Daoy (cell line): ENCODE results near the gene APOBEC3C. TPM values are rescaled to one million over a fixed set of nuclear protein-coding genes. Genes with fewer than 3 reads are reported as not detected.
"Not testable (repeated sequence)": the region's sequence is repeated elsewhere in the genome, so short reads cannot be mapped to it uniquely, and the experiment has no call there.

Experiments used
- DNase-seq: peaks from one replicate; pipeline ENCODE4 v3.0.0-alpha.2; 2015; ENCODE audit warnings: low read depth
- total RNA-seq: library from RNA; depleted of rRNA; stranded (reverse); fragments of >200 nt; shearing (Covaris generic); gene quantifications from 2 replicates; pipeline ENCODE4 v1.2.3, GENCODE V29; 2014

The APOBEC3C gene
- total RNA-seq, 1 experiment from 2014 or later: 2.7 TPM

DNA sequence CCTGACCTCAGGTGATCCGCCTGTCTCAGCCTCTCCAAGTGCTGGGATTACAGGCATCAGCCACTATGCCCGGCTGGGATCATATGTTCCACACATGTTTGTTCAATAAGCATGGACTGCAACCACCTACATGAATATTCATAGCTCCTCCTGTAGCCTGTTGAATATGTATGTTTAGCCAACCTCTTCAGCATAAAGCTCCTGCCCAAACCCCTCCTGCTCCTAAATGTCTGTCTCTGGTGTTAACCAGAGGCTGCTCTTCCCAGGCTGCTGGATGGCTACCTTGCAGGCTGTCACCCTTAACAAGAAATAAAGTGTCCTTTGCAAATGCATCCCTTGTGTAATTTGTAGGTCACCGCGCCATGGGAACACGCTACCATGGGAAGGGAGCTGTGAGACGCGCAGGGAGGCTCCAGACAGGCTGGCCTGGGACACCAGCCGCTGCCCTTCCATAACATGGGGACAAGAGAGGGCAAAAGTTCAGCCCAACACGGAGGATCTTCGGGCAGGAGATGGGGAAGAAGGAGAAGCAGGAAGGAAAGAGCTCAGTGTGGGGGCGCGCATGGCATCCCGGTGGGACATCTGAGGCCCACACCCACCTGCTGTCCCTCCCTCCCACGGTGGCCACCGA, 6.1 kb downstream of the APOBEC3C start:
- DNase-seq: not testable (repeated sequence)

GRCh38 chr22:39021552-39022250, 7.6 kb downstream of the APOBEC3C start:
- DNase-seq: peak; percentile 10

GRCh38 chr22:39024519-39025308, 10.7 kb downstream of the APOBEC3C start:
- DNase-seq: no peak

DNA sequence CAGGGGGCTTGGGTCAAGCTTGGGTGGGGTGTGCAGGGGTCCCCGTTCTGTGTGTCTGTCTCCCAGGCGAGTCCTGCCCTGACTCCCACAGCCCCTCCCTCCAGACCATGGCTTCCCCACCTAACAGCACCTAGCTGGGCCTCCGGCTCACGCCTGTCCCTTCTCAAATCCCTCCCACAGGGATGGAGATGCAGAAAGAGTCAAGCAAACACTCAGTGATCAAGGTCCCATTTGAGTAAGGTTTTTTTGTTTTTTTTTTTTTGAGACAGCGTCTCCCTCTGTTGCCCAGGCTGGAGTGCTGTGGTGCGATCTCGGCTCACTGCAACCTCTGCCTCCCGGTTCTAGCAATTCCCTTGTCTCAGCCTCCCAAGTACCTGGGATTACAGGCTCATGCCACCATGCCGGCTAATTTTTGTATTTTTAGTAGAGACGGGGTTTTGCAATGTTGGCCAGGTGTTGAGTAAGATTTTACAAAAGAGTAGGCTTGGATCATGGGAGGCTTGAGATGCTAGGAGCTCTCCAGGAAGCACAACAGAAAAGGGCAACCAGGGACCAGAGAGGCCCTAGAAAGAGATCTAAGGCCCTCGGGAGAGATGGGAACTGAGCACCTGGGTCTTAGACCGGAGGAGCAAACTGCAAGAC, 12.6 kb downstream of the APOBEC3C start:
- DNase-seq: no peak

GRCh38 chr22:39027717-39028116, 13.7 kb downstream of the APOBEC3C start:
- DNase-seq: no peak

DNA sequence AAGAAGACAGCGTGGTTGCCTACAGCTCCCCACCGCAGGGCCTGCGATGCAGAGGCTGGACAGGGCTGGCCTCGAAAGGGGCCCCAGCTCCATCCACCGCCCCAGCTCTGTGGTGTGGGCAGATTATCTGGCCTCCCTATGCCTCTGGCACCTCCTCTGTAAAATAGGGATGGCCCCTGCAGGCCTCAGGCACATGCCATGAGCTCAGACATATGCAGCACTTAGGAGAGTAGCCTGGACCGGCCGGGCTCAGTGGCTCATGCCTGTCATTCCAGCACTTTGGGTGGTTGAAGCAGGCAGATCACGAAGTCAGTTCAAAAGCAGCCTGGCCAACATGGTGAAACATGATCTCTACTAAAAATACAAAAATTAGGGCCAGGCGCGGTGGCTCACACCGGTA, 14.2 kb downstream of the APOBEC3C start:
- no peak for DNase-seq

DNA sequence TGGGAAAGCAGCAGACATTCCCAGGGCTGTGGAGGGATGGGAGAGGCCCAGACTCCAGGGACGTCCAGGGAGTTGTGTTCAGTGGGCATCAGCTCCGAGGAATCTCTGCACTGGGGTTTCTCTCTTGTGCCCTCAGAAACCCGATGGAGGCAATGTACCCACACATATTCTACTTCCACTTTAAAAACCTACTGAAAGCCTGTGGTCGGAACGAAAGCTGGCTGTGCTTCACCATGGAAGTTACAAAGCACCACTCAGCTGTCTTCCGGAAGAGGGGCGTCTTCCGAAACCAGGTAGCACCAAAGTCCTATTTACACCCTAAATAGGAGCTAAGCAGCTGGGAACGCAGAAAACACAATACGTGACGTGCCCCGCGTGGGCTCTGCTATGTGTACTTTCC, 15.2 kb downstream of the APOBEC3C start:
- no peak for DNase-seq

DNA sequence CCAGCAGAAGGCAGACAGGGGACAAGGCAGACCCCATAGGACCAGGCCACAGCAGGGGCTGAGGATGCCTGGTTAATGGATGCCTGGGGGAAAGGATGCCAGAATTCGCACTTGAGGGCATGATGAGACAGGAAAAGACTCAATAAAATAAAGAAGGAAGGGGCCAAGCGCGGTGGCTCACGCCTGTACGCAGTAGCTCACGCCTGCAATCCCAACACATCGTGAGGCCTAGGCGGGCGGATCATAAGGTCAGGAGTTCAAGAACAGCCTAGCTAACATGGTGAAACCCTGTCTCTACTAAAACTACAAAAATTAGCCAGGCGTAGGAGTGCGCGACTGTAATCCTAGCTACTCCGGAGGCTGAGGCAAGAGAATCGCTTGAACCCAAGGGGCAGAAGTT, 16.6 kb downstream of the APOBEC3C start:
- DNase-seq: no peak

GRCh38 chr22:39031434-39032295, 17.6 kb downstream of the APOBEC3C start:
- not testable (repeated sequence) for DNase-seq

DNA sequence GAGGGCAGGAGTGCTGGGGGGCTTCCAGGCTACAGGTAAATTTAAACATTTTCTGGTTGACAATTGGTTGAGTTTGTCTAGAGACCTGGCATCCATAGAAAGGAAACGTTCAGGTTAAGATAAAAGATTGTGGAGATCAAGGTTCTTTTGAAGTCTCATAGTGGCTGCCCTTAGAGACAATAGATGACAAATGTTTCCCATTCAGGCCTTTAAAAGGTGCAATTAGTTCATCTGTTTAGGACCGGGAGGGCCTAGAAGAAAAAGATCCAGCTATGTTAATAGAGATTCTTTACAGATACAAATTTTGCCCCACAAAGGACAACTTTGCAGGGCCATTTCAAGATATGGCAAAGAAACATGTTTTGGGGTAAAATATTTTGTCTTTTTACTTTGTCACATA, 23.0 kb downstream of the APOBEC3C start:
- not testable (repeated sequence) for DNase-seq

DNA sequence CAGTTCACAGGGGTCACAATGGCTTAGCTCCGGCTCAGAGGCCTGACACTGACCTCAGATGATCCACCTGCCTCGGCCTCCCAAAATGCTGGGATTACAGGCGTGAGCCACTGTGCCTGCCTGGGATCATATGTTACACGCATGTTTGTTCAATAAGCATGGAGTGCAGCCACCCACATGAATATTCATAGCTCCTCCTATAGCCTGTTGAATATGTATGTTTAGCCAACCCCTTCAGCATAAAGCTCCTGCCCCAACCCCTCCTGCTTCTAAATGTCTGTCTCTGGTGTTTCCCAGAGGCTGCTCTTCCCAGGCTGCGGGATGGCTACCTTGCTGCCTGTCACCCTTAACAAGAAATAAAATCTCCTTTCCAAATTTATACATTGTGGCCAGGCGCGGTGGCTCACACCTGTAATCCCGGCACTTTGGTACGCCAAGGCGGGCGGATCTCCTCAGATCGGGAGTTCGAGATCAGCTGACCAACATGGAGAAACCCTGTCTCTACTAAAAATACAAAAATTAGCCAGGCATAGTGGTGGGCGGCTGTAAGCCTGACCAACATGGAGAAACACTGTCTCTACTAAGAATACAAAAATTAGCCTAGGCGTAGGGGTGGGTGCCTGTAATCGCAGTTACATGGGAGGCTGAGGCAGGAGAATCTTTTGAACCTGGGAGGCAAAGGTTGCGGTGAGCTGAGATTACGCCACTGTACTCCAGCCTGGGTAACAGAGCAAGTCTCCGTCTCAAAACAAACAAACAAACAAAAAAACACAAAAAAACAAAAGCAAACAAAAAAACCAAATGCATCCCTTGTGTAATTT, 25.5 kb downstream of the APOBEC3C start:
- DNase-seq: no peak

- DNase-seq: not testable (repeated sequence)
Measured at GRCh38 chr22:39040155-39040537, 26.1 kb downstream of the APOBEC3C start.

GRCh38 chr22:39040538-39041296, 26.7 kb downstream of the APOBEC3C start, which contains the start of gene APOBEC3F:
Gene APOBEC3F, plus strand, starts transcription at chr22:39040864. Its CDS starts 97 bp downstream, at chr22:39040961.
- peak; percentile 64 for DNase-seq

DNA sequence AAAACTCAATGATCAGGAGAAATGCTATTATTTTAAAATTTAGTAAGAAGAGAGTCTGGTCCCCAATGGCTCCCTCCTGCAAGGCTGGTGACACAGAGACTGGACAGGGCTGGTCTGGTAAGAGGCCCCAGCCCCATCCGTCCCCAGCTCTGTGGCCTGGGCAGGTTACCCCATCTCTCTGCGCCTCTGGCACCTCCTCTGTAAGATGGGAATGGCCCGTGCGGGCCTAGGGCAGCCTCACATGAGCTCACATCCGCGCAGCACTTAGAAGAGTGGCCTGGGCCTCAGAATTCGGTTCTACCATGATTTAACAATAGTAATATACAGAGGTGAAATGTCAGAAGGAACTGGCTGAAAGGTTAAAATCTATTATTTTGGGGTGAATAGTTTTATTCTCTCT, 27.9 kb downstream of the APOBEC3C start:
- no peak for DNase-seq

DNA sequence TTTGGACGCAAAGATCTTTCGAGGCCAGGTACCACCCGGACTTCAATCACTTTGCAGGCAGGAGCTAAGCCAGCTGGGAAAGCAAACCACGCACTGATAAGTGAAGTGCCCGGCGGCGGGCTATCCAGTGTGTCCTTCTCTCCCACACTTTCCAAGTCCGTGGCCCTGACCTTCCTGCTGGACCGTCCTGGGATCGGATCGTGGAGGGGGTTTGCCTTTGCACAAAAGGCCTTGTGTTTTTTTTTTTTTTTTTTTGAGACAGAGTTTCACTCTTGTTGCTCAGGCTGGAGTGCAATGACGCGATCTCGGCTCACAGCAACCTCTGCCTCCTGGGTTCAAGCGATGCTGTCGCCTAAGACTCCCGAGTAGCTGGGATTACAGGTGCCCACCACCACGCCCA, 29.0 kb downstream of the APOBEC3C start:
- DNase-seq: not testable (repeated sequence)

DNA sequence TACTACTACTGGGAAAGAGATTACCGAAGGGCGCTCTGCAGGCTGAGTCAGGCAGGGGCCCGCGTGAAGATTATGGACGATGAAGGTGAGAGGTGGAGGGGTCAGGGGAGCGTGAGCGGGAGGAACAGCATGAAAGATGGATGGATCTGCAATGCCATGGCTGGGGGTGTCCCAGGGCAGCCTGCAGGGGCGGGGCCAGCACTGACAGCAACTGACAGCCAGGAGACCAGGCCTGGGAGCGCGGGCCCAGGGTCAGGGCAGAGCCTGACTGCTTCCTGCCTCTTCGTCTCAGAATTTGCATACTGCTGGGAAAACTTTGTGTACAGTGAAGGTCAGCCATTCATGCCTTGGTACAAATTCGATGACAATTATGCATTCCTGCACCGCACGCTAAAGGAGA, 31.1 kb downstream of the APOBEC3C start:
- not testable (repeated sequence) for DNase-seq

DNA sequence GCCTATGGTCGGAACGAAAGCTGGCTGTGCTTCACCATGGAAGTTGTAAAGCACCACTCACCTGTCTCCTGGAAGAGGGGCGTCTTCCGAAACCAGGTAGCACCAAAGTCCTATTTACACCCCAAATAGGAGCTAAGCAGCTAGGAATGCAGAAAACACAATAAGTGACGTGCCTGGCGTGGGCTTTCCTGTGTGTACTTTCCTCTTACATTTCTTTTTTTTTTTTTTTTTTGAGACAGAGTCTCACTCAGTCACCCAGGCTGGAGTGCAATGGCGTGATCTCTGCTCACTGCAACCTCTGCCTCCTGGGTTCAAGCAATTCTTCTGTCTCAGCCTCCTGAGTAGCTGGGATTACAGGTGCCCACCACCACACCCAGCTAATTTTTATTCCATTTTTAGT, 35.4 kb downstream of the APOBEC3C start:
- not testable (repeated sequence) for DNase-seq

DNA sequence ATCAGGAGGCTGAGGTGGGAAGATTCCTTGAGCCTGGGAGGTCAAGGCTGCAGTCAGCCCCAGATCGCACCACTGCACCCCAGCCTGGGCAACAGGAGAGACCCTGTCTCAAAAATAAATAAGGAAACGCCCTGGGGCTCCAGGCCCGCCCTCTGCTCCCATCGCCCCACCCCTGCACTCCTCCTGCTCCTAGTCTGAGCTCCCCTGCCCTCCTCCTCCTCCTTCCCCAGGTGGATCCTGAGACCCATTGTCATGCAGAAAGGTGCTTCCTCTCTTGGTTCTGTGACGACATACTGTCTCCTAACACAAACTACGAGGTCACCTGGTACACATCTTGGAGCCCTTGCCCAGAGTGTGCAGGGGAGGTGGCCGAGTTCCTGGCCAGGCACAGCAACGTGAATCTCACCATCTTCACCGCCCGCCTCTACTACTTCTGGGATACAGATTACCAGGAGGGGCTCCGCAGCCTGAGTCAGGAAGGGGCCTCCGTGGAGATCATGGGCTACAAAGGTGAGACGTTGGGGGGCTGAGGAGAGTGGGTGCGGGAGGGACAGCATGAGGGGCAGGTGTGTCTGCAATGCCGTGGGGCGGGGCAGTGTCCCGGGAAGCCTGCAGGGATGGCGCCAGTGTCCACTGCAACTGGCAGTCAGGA, 37.9 kb downstream of the APOBEC3C start:
- DNase-seq: not testable (repeated sequence)

DNA sequence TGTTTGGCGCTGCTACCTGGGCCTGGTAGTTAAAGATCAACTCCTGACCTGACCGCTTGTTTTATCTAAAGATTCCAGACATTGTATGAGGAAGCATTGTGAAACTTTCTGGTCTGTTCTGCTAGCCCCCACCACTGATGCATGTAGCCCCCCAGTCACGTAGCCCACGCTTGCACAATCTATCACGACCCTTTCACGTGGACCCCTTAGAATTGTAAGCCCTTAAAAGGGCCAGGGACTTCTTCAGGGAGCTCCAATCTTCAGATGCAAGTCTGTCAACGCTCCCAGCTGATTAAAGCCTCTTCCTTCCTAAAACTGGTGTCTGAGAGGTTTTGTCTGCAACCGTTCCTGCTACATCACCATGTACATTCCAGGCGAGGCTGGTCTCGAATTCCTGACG, 41.6 kb downstream of the APOBEC3C start:
- no peak for DNase-seq
